IPS-20b (cell line): ENCODE measurements around the gene PKN3.
"Not testable (repeated sequence)": the region's sequence is repeated elsewhere in the genome, so short reads cannot be mapped to it uniquely, and the experiment has no call there.

Experiments
- H3K27ac ChIP-seq: one replicate; pipeline ENCODE4 v1.5.1; 2013; ENCODE audit warnings: low read length
- H3K27me3 ChIP-seq: 2 replicates; pipeline ENCODE4 v1.6.1; 2013; ENCODE audit warnings: mild to moderate bottlenecking, low read length, inconsistent platforms; ENCODE audit not compliant: insufficient read depth
- H3K36me3 ChIP-seq: 2 replicates; pipeline ENCODE4 v1.6.1; 2013; ENCODE audit warnings: low read depth, mild to moderate bottlenecking, inconsistent platforms, low read length, moderate library complexity; ENCODE audit not compliant: insufficient read depth
- H3K4me1 ChIP-seq: 2 replicates; pipeline ENCODE4 v1.6.1; 2013; ENCODE audit warnings: mild to moderate bottlenecking, control low read depth, inconsistent platforms, low read length, moderate library complexity; ENCODE audit not compliant: insufficient read depth
- H3K4me3 ChIP-seq: 2 replicates; pipeline ENCODE4 v1.5.1; 2013; ENCODE audit warnings: mild to moderate bottlenecking, low read length, inconsistent platforms
- H3K9ac ChIP-seq: 2 replicates; pipeline ENCODE4 v1.6.1; 2013; ENCODE audit warnings: low read depth, mild to moderate bottlenecking, inconsistent platforms, low read length, moderate library complexity
- H3K9me3 ChIP-seq: 2 replicates; pipeline ENCODE4 v1.6.1; 2013; ENCODE audit warnings: mild to moderate bottlenecking, low read depth, low read length, inconsistent platforms; ENCODE audit not compliant: insufficient read depth

The PKN3 gene

GRCh38 chr9:128702445-128702948, at the start of gene PKN3:
Gene PKN3 (plus strand): TSS chr9:128702503. CDS start chr9:128702916, 413 bp downstream.
- peaks cover 3% of the 10 kb centered on the region for H3K36me3 ChIP-seq
- H3K4me1 ChIP-seq: no peaks in the 10 kb centered on the region
- peaks cover 5% of the 10 kb centered on the region; the same call in 1 of the 2 replicates for H3K27me3 ChIP-seq
- H3K9me3 ChIP-seq: no peaks in the 10 kb centered on the region
- peak within 1 kb of the TSS; percentile 79 for H3K4me3 ChIP-seq
- H3K9ac ChIP-seq: peak within 1 kb of the TSS; percentile 68; the same call in 1 of the 2 replicates
- no peak within 1 kb of the TSS for H3K27ac ChIP-seq

GRCh38 chr9:128653908-128654307, 48.4 kb upstream of the PKN3 start:
- no peak overlapping the region for H3K4me3 ChIP-seq
- no peaks in the 10 kb centered on the region; the same call in none of the 2 replicates for H3K36me3 ChIP-seq
- H3K4me1 ChIP-seq: no peaks in the 10 kb centered on the region
- H3K27ac ChIP-seq: no peak overlapping the region
- no peaks in the 10 kb centered on the region for H3K27me3 ChIP-seq
- H3K9me3 ChIP-seq: no peaks in the 10 kb centered on the region
- no peak overlapping the region for H3K9ac ChIP-seq

GRCh38 chr9:128654481-128654880, 47.8 kb upstream of the PKN3 start:
- Histone ChIP-seq H3K4me3 (no peak overlapping the region), H3K27ac (no peak overlapping the region), H3K36me3 (no peaks in the 10 kb centered on the region; the same call in 1 of the 2 replicates), H3K27me3 (no peaks in the 10 kb centered on the region), H3K9ac (no peak overlapping the region), H3K9me3 (no peaks in the 10 kb centered on the region), H3K4me1 (no peaks in the 10 kb centered on the region)

DNA sequence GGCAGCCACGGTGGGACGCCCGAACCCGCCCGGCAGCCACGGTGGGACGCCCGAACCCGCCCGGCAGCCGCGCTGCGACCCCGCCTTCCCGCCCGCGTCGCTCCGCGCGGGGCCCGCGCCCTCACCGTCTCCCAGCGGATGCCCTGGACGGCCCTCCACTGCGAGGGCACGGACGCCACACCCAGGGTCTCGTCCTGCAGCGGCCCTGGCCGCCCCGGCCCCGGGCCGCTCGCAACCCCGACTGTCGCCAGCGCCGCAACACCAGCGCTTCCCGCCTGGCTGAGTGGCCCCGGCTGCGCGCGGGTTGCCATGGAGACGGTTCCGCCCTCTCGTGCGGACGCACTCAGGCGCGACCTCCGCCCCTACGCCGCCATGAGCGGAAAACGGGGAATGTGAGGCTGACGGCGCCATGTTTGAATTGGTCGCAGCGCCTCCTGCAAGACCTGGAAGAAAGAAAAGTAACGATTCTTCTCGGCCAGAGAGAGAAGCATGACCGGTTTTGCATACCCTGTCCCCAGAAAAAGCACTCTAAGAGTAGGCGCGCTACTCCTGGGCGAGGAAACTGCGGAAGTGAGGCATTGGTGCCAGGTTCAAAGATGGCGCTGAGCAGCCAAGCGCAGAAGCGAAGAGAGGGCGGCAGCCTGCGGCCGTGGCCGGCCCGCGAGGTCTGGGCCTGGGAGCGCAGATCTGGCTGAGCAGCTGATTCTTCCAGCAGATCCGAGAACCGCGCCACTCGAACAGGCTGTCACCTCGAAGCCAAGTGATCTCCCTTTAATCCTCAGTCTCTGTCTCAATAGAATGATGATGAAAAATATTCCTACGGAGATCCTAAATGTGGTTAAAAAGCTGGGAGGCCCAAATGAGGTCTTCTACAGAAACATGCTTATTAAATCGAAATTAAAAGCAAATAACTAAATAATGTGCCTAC, 45.6 kb upstream of the PKN3 start, which contains the start of gene DYNC2I2:
TSS of gene DYNC2I2 (minus strand) at position 432 of the 928 bp plus-strand sequence. CDS start at position 311, 121 bp downstream.
- no peaks in the 10 kb centered on the region for H3K4me1 ChIP-seq
- peak within 1 kb of the TSS; percentile 100 for H3K9ac ChIP-seq
- peak within 1 kb of the TSS; percentile 100 for H3K27ac ChIP-seq
- no peaks in the 10 kb centered on the region for H3K9me3 ChIP-seq
- H3K27me3 ChIP-seq: no peaks in the 10 kb centered on the region
- peak within 1 kb of the TSS; percentile 85 for H3K4me3 ChIP-seq
- no peaks in the 10 kb centered on the region; the same call in 1 of the 2 replicates for H3K36me3 ChIP-seq

DNA sequence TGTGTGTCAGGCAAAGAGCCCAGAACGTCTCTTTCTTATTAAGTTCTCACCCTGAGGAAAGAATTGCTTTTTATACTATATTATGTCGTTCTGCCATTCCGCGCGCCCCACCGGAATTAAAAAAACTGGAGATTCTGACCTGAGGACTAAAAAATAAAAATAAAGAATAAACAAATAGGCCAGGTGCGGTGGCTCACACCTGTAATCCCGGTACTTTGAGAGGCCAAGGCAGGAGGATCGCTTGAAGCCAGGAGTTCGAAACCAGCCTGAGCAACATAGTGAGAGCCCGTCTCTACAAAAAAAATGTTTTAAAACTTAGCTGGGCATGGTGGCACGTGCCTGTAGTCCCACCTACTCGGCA, 45.0 kb upstream of the PKN3 start:
- Histone ChIP-seq H3K9me3 (no peaks in the 10 kb centered on the region), H3K27me3 (no peaks in the 10 kb centered on the region), H3K36me3 (no peaks in the 10 kb centered on the region; the same call in 1 of the 2 replicates), H3K27ac (peak overlapping the region; percentile 100), H3K4me1 (no peaks in the 10 kb centered on the region), H3K4me3 (peak overlapping the region; percentile 85), H3K9ac (peak overlapping the region; percentile 100; the same call in 1 of the 2 replicates)

DNA sequence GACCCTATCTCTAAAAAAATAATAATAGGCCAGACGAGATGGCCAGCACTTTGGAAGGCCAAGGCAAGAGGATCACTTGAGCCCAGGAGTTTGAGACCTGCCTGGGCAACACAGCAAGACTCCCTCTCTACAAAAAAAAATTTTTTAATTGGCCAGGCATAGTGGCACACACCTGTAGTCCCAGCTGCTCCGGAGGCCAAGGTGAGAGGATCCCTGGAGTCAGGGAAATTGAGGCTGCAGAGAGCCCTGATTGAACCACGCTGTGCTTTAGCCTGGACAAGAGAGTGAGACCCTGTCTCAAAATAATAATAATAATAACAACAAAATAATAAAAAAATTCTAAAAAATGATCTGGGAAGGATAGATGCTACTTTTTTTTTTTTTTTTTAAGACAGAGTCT, 44.5 kb upstream of the PKN3 start:
- H3K9me3 ChIP-seq: no peaks in the 10 kb centered on the region

DNA sequence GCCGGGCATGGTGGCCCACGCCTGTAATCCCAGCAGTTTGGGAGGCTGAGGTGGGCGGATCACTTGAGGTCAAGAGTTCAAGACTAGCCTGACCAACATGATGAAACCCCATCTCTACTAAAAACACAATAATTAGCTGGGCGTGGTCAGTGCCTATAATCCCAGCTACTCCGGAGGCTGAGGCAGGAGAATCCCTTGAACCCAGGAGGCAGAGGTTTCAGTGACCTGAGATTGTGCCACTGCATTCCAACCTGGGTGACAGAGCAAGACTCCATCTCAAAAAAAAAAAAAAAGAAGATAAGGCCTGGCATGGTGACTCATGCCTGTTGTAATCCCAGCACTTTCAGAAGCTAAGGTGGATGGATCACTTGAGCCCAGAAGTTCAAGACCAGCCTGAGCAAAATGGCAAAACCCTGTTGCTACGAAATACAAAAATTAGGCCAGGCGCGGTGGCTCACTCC, 35.8 kb upstream of the PKN3 start:
- H3K36me3 ChIP-seq, H3K4me3 ChIP-seq, H3K9ac ChIP-seq, H3K4me1 ChIP-seq, H3K27ac ChIP-seq, H3K9me3 ChIP-seq, H3K27me3 ChIP-seq: not testable (repeated sequence)

More for the DNA sequence above, 44.5 kb upstream of the PKN3 start:
- Histone ChIP-seq H3K4me3 (no peak overlapping the region), H3K36me3 (no peaks in the 10 kb centered on the region; the same call in 1 of the 2 replicates), H3K27me3 (no peaks in the 10 kb centered on the region), H3K27ac (no peak overlapping the region), H3K9ac (no peak overlapping the region), H3K4me1 (no peaks in the 10 kb centered on the region)

DNA sequence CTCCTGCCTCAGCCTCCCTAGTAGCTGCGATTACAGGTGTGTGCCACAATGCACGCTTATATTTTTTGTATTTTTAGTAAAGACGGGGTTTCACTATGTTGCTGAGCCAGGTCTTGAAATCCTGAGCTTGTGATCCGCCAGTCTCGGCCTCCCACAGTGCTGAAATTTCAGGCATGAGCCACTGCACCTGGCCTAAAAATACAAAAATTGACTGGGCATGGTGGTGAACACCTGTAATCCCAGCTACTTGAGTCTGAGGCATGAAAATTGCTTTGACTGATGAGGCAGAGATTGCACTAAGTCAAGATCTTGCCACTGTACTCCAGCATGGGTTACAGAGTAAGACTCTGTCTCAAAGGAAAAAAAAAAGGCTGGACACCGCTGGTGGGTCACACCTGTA, 32.5 kb upstream of the PKN3 start:
- no peaks in the 10 kb centered on the region for H3K36me3 ChIP-seq
- H3K9me3 ChIP-seq: no peaks in the 10 kb centered on the region
- no peak overlapping the region for H3K4me3 ChIP-seq
- no peaks in the 10 kb centered on the region for H3K27me3 ChIP-seq
- no peak overlapping the region for H3K27ac ChIP-seq
- H3K9ac ChIP-seq: no peak overlapping the region
- no peaks in the 10 kb centered on the region for H3K4me1 ChIP-seq

DNA sequence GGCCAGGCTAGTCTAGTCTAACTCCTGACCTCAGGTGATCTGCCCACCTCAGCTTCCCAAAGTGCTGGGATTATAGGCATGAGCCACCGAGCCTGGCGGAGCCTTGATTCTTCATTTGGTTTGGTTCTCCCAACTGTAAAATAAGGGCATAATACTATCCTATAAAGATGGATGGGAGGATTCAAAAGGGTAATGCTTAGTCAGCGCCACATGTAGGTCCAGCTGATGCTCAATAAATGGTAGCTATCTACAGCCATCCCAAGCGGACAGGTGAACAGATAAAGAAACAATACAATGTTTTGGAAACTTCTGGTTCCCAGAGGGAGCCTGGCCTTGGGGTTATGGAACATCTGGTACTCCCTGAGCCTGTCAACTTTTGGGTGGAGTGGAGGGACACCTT, 26.9 kb upstream of the PKN3 start:
- H3K27ac ChIP-seq: no peak overlapping the region
- no peaks in the 10 kb centered on the region for H3K27me3 ChIP-seq
- H3K9me3 ChIP-seq: no peaks in the 10 kb centered on the region
- no peak overlapping the region for H3K4me3 ChIP-seq
- H3K36me3 ChIP-seq: no peaks in the 10 kb centered on the region
- H3K4me1 ChIP-seq: no peaks in the 10 kb centered on the region
- H3K9ac ChIP-seq: no peak overlapping the region

DNA sequence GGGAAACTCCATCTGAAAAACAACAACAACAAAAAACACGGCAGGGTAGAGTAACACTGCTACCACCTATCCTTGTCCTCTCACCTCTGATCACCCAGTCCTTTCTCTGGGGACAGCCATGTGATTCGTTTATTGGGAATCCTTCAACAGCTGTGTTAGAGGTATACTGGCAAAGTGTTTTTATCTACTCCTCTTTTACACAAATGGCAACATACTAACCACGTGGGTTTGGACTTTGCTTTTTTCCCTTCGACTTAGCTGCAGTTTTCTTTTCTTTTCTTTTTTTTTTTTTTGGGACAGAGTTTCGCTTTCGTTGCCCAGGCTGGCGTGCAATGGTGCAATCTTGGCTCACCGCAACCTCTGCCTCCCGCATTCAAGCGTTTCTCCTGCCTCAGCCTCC, 24.5 kb upstream of the PKN3 start:
- H3K27me3 ChIP-seq: no peaks in the 10 kb centered on the region
- H3K9ac ChIP-seq: no peak overlapping the region
- H3K9me3 ChIP-seq: no peaks in the 10 kb centered on the region
- no peaks in the 10 kb centered on the region for H3K36me3 ChIP-seq
- H3K4me3 ChIP-seq: no peak overlapping the region
- no peak overlapping the region for H3K27ac ChIP-seq
- H3K4me1 ChIP-seq: no peaks in the 10 kb centered on the region

GRCh38 chr9:128683340-128684064, 18.8 kb upstream of the PKN3 start:
- Histone ChIP-seq H3K27me3 (no peaks in the 10 kb centered on the region), H3K4me3 (peak overlapping the region; percentile 99), H3K9ac (peak overlapping the region; percentile 100), H3K9me3 (no peaks in the 10 kb centered on the region), H3K27ac (peak overlapping the region; percentile 100), H3K36me3 (peaks cover 29% of the 10 kb centered on the region), H3K4me1 (peaks cover 5% of the 10 kb centered on the region)
